IMR-90 (cell line): ENCODE measurements around the gene PDGFD. TPM values are rescaled to one million over a fixed set of nuclear protein-coding genes. Genes with fewer than 3 reads are reported as not detected.
A peak's percentile ranks its signal among the peaks of the same experiment; 100 is the strongest.

ENCODE experiments used
- ATAC-seq: fragments of 200-7000 bp; cut with Tn5 transposase; 2 replicates; pipeline ENCODE4 v1.9.1; 2020; ENCODE audit warnings: low read depth, mild to moderate bottlenecking, moderate library complexity
- BruUV-seq: library from RNA; stranded (reverse); fragments of 400-500 nt; replicated peaks from 2 replicates; lab custom pipeline; 2021; lab: Mats Ljungman, UMichigan
- CTCF ChIA-PET: fragments of 300-600 bp; formaldehyde crosslinking; extraction: SDS; loops from one replicate; lab custom pipeline; 2021; ENCODE audit warnings: antibody characterized with exemption; lab: Yijun Ruan, JAX
- POLR2A ChIA-PET: fragments of 300-600 bp; sonication (Branson Sonifier 250); formaldehyde crosslinking; loops from one replicate; lab custom pipeline; 2022; ENCODE audit warnings: antibody characterized with exemption; ENCODE audit not compliant: unreplicated experiment; lab: Charles Lee
- DNase-seq: peaks from one replicate; pipeline ENCODE4 v3.0.0; 2013
- H2AFZ ChIP-seq: replicated peaks from 2 replicates; pipeline ENCODE3; 2013; ENCODE audit warnings: low read length, mild to moderate bottlenecking; ENCODE audit not compliant: poor library complexity
- H2AK5ac ChIP-seq: 2 replicates; pipeline ENCODE4 v1.6.1; 2013; ENCODE audit warnings: low read depth, low read length, inconsistent platforms
- H2AK9ac ChIP-seq: replicated peaks from 2 replicates; pipeline ENCODE3; 2013; ENCODE audit warnings: mild to moderate bottlenecking, low read depth, low read length, moderate library complexity; ENCODE audit not compliant: poor library complexity
- H2BK120ac ChIP-seq: 2 replicates; pipeline ENCODE4 v1.6.1; 2013; ENCODE audit warnings: low read depth, low read length, inconsistent platforms
- H2BK15ac ChIP-seq: 3 replicates; pipeline ENCODE4 v1.6.1; 2013; ENCODE audit warnings: low read depth, low read length, inconsistent platforms
- H2BK20ac ChIP-seq: 2 replicates; pipeline ENCODE4 v1.6.1; 2013; ENCODE audit warnings: low read depth, mild to moderate bottlenecking, inconsistent platforms, low read length, moderate library complexity
- H2BK5ac ChIP-seq: 2 replicates; pipeline ENCODE4 v1.6.1; 2013; ENCODE audit warnings: mild to moderate bottlenecking, low read depth, low read length, inconsistent platforms; ENCODE audit not compliant: poor library complexity, severe bottlenecking
- H3K14ac ChIP-seq: replicated peaks from 2 replicates; pipeline ENCODE4 v1.6.1; 2013; ENCODE audit warnings: low read depth, low read length, inconsistent platforms
- H3K18ac ChIP-seq: 2 replicates; pipeline ENCODE4 v1.6.1; 2013; ENCODE audit warnings: low read depth, low read length, control low read depth
- H3K23ac ChIP-seq: 2 replicates; pipeline ENCODE4 v1.6.1; 2013; ENCODE audit warnings: low read depth, low read length, inconsistent platforms
- H3K27ac ChIP-seq: 2 replicates; pipeline ENCODE4 v1.5.1; 2013; ENCODE audit warnings: mild to moderate bottlenecking, control low read depth, low read length; ENCODE audit not compliant: insufficient read depth
- H3K27me3 ChIP-seq: 2 replicates; pipeline ENCODE4 v1.6.1; 2013; ENCODE audit warnings: low read length; ENCODE audit not compliant: control insufficient read depth, insufficient read depth
- H3K36me3 ChIP-seq: 2 replicates; pipeline ENCODE4 v1.6.1; 2013; ENCODE audit warnings: low read length, mixed read lengths; ENCODE audit not compliant: control insufficient read depth, insufficient read depth
- H3K4ac ChIP-seq: 2 replicates; pipeline ENCODE4 v1.6.1; 2013; ENCODE audit warnings: low read depth, low read length, inconsistent platforms
- H3K4me1 ChIP-seq: 2 replicates; pipeline ENCODE4 v1.6.1; 2013; ENCODE audit warnings: low read length, mixed read lengths; ENCODE audit not compliant: control insufficient read depth, insufficient read depth
- H3K4me2 ChIP-seq: 2 replicates; pipeline ENCODE4 v1.6.1; 2013; ENCODE audit warnings: low read depth, mild to moderate bottlenecking, control low read depth, low read length, moderate library complexity
- H3K4me3 ChIP-seq: 2 replicates; pipeline ENCODE4 v1.5.1; 2013; ENCODE audit warnings: low read depth, mild to moderate bottlenecking, control low read depth, low read length, moderate library complexity; ENCODE audit not compliant: insufficient read depth
- H3K56ac ChIP-seq: 2 replicates; pipeline ENCODE4 v1.6.1; 2013; ENCODE audit warnings: low read length, inconsistent platforms; ENCODE audit not compliant: insufficient read depth; ENCODE audit errors: extremely low read depth
- H3K79me1 ChIP-seq, 2 experiments: 2 replicates each; pipeline ENCODE4 v1.6.1; 2013; ENCODE audit warnings: low read length in 2 of 2, inconsistent platforms in 1 of 2, low read depth in 1 of 2
- H3K9ac ChIP-seq: 2 replicates; pipeline ENCODE4 v1.6.1; 2013; ENCODE audit warnings: low read depth, low read length, control low read depth
- H3K9me1 ChIP-seq: 2 replicates; pipeline ENCODE4 v1.6.1; 2013; ENCODE audit warnings: low read length, inconsistent platforms; ENCODE audit not compliant: insufficient read depth
- H3K9me3 ChIP-seq: 2 replicates; pipeline ENCODE4 v1.6.1; 2013; ENCODE audit warnings: low read length; ENCODE audit not compliant: control insufficient read depth, insufficient read depth
- H4K20me1 ChIP-seq: 2 replicates; pipeline ENCODE4 v1.6.1; 2013; ENCODE audit warnings: low read length, inconsistent platforms; ENCODE audit not compliant: insufficient read depth
- H4K5ac ChIP-seq: 2 replicates; pipeline ENCODE4 v1.6.1; 2013; ENCODE audit warnings: mild to moderate bottlenecking, low read depth, low read length, control low read depth
- H4K8ac ChIP-seq, 2 experiments: 2 replicates each; pipeline ENCODE4 v1.6.1; 2013; ENCODE audit warnings: low read depth in 2 of 2, low read length in 2 of 2, control low read depth in 1 of 2, inconsistent platforms in 1 of 2
- H4K91ac ChIP-seq: 2 replicates; pipeline ENCODE4 v1.6.1; 2013; ENCODE audit warnings: low read depth, low read length, inconsistent platforms; ENCODE audit not compliant: insufficient read depth
- BHLHE40 ChIP-seq: fragments of 150-350 bp; IDR thresholded peaks from 2 replicates; pipeline ENCODE4 v1.6.1; 2016; ENCODE audit warnings: mild to moderate bottlenecking, low read depth, low read length
- CEBPB ChIP-seq: IDR thresholded peaks from 2 replicates; pipeline ENCODE4 v1.6.1; 2012; ENCODE audit warnings: low read depth, low read length, improper control_type of control experiment
- FOS ChIP-seq: fragments of 150-350 bp; IDR thresholded peaks from 2 replicates; pipeline ENCODE4 v1.6.1; 2016; ENCODE audit warnings: low read depth, low read length
- MAFK ChIP-seq: IDR thresholded peaks from 2 replicates; pipeline ENCODE4 v1.6.1; 2012; ENCODE audit warnings: low read depth, low read length, improper control_type of control experiment
- MAZ ChIP-seq: IDR thresholded peaks from 2 replicates; pipeline ENCODE4 v1.6.1; 2012; ENCODE audit warnings: low read depth, mild to moderate bottlenecking, low read length, improper control_type of control experiment, moderate library complexity, borderline replicate concordance
- MXI1 ChIP-seq: IDR thresholded peaks from 2 replicates; pipeline ENCODE4 v1.6.1; 2012; ENCODE audit warnings: low read depth, mild to moderate bottlenecking, low read length, moderate library complexity, borderline replicate concordance
- NFE2L2 ChIP-seq: fragments of 150-350 bp; IDR thresholded peaks from 2 replicates; pipeline ENCODE4 v1.6.1; 2016; ENCODE audit warnings: low read depth, mild to moderate bottlenecking, low read length
- POLR2A ChIP-seq: IDR thresholded peaks from 2 replicates; pipeline ENCODE4 v1.6.1; 2012; ENCODE audit warnings: mild to moderate bottlenecking, low read depth, low read length
- RAD21 ChIP-seq: IDR thresholded peaks from 2 replicates; pipeline ENCODE4 v1.6.1; 2012; ENCODE audit warnings: low read length, improper control_type of control experiment
- RCOR1 ChIP-seq: IDR thresholded peaks from 2 replicates; pipeline ENCODE4 v1.6.1; 2012; ENCODE audit warnings: mild to moderate bottlenecking, low read length, improper control_type of control experiment; ENCODE audit not compliant: insufficient replicate concordance
- RFX5 ChIP-seq: IDR thresholded peaks from 2 replicates; pipeline ENCODE4 v1.8.0; 2012; ENCODE audit warnings: low read depth, mild to moderate bottlenecking, low read length, moderate library complexity
- SMC3 ChIP-seq: fragments of 150-350 bp; IDR thresholded peaks from 2 replicates; pipeline ENCODE4 v1.6.1; 2016; ENCODE audit warnings: low read depth, mild to moderate bottlenecking, antibody characterized with exemption, low read length, moderate library complexity
- WGBS, 2 experiments: methylation state at CpG; one replicate each; pipeline versions ENCODE4 v1.1.5 to v1.1.7; 2013; ENCODE audit warnings: missing lambda C conversion rate in 2 of 2; ENCODE audit not compliant: insufficient read length in 1 of 2; ENCODE audit errors: extremely low coverage in 2 of 2; 5-methylcytosine and 5-hydroxymethylcytosine counted together
- dilution Hi-C: fragments of 300-500 bp; cut with HindIII; formaldehyde crosslinking; loops from one replicate; pipeline ENCODE4 v1.14.3; 2018; ENCODE audit warnings: low sequenced_read_pairs; ENCODE audit not compliant: unreplicated experiment
- in situ Hi-C: fragments of 300-500 bp; cut with MboI; formaldehyde crosslinking; loops from 3 replicates; pipeline ENCODE4 v1.14.3; 2019; ENCODE audit warnings: low sequenced_read_pairs, inconsistent platforms, mixed read lengths
- intact Hi-C: fragments of 100-400 bp; cut with micrococcal nuclease; formaldehyde crosslinking; loops from 2 replicates; pipeline ENCODE4 v1.10.0; 2022
- polyA plus RNA-seq, 3 experiments: library from polyadenylated mRNA; depleted of rRNA; stranded (reverse); fragments of >200 nt; gene quantifications; 2 replicates each; pipeline ENCODE4 v1.2.3, GENCODE V29; 2012; ENCODE audit warnings: low replicate concordance in 1 of 3
- total RNA-seq: library from RNA; depleted of rRNA; stranded (reverse); fragments of >200 nt; gene quantifications from 2 replicates; pipeline ENCODE4 v1.2.3, GENCODE V29; 2012
- TF ChIP-seq, protein P1 (sequence below): fragments of 150-350 bp; IDR thresholded peaks from 2 replicates; pipeline ENCODE4 v1.6.1; 2016; ENCODE audit warnings: low read depth, mild to moderate bottlenecking, low read length, moderate library complexity, borderline replicate concordance
- TF ChIP-seq, protein P2 (sequence below): fragments of 150-350 bp; IDR thresholded peaks from 2 replicates; pipeline ENCODE4 v1.6.1; 2017; ENCODE audit warnings: mild to moderate bottlenecking, antibody characterized with exemption, low read length, low read depth
- TF ChIP-seq, protein P3 (sequence below): conservative IDR thresholded peaks from 2 replicates; pipeline ENCODE4 v1.5.1; 2012; ENCODE audit warnings: mild to moderate bottlenecking, low read depth, low read length, improper control_type of control experiment

The PDGFD gene
- total and polyA plus RNA-seq, 2 of the 4 experiments (the other 2 are of a cell fraction), result 2.1 to 3.0 TPM

DNA sequence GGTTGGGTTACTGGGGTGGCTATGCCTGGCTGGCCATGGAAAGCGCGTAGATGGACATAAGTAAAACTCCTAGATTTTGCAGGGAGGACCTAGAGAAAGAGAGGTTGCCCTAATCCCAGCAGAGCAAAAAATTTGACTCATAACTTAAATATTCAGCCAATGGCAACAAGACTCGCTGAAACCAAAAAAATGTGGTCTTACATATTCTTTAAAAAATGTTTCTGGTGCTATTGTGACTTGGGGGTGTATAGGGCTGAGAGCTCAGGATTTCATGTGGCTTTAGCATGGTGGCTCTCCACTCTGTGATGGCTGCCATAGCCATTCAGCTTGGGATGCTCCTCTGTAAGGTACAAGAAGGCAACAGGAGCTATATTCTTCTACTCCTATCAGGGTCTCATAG is 27.2 kb upstream of the PDGFD start:
- Histone ChIP-seq H3K4me1 (peaks cover 2% of the 10 kb centered on the region), H2AFZ (peak overlapping the region; percentile 78), H4K5ac (no peak overlapping the region), H2AK9ac (peak overlapping the region; percentile 69), H3K4ac (peak overlapping the region; percentile 39; the same call in 1 of the 2 replicates), H3K27me3 (no peaks in the 10 kb centered on the region), H3K79me1 (no peaks in the 10 kb centered on the region), H3K36me3 (no peaks in the 10 kb centered on the region), H3K56ac (no peak overlapping the region; the same call in 1 of the 2 replicates), H4K20me1 (no peaks in the 10 kb centered on the region), H3K9ac (no peak overlapping the region), H3K9me1 (no peaks in the 10 kb centered on the region), H4K91ac (no peak overlapping the region), H3K18ac (no peak overlapping the region), H2BK5ac (no peak overlapping the region), H3K14ac (peak overlapping the region; percentile 91), H4K8ac (no peak overlapping the region), H2AK5ac (no peak overlapping the region), H3K4me2 (no peak overlapping the region), H2BK120ac (peak overlapping the region; percentile 40), H3K9me3 (no peaks in the 10 kb centered on the region), H2BK15ac (peak overlapping the region; percentile 40; the same call in 1 of the 3 replicates), H3K4me3 (no peak overlapping the region), H3K23ac (no peak overlapping the region), H2BK20ac (peak overlapping the region; percentile 62; the same call in 1 of the 2 replicates), H3K27ac (no peak overlapping the region)
- ChIA-PET POLR2A (no interaction called here), CTCF (no interaction called here)
- no TSS peak for BruUV-seq
- ATAC-seq (peak; percentile 87), DNase-seq (peak; percentile 49)
- intact Hi-C loops, result no loop called here
- no CpG with 5 or more reads among the region's 3 CpGs for WGBS, 2 experiments
- no peak for TF ChIP-seq POLR2A
- TF ChIP-seq BHLHE40, result no peak
- TF ChIP-seq, protein P1, sequence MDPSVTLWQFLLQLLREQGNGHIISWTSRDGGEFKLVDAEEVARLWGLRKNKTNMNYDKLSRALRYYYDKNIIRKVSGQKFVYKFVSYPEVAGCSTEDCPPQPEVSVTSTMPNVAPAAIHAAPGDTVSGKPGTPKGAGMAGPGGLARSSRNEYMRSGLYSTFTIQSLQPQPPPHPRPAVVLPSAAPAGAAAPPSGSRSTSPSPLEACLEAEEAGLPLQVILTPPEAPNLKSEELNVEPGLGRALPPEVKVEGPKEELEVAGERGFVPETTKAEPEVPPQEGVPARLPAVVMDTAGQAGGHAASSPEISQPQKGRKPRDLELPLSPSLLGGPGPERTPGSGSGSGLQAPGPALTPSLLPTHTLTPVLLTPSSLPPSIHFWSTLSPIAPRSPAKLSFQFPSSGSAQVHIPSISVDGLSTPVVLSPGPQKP, result no peak
- TF ChIP-seq, protein P2, sequence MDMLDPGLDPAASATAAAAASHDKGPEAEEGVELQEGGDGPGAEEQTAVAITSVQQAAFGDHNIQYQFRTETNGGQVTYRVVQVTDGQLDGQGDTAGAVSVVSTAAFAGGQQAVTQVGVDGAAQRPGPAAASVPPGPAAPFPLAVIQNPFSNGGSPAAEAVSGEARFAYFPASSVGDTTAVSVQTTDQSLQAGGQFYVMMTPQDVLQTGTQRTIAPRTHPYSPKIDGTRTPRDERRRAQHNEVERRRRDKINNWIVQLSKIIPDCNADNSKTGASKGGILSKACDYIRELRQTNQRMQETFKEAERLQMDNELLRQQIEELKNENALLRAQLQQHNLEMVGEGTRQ, result no peak
- TF ChIP-seq, protein P3, sequence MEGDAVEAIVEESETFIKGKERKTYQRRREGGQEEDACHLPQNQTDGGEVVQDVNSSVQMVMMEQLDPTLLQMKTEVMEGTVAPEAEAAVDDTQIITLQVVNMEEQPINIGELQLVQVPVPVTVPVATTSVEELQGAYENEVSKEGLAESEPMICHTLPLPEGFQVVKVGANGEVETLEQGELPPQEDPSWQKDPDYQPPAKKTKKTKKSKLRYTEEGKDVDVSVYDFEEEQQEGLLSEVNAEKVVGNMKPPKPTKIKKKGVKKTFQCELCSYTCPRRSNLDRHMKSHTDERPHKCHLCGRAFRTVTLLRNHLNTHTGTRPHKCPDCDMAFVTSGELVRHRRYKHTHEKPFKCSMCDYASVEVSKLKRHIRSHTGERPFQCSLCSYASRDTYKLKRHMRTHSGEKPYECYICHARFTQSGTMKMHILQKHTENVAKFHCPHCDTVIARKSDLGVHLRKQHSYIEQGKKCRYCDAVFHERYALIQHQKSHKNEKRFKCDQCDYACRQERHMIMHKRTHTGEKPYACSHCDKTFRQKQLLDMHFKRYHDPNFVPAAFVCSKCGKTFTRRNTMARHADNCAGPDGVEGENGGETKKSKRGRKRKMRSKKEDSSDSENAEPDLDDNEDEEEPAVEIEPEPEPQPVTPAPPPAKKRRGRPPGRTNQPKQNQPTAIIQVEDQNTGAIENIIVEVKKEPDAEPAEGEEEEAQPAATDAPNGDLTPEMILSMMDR, result no peak
- no peak for TF ChIP-seq RAD21
- no peak for TF ChIP-seq MAZ
- TF ChIP-seq NFE2L2, result no peak
- TF ChIP-seq MXI1, result no peak
- TF ChIP-seq CEBPB, result no peak
- TF ChIP-seq MAFK, result no peak
- TF ChIP-seq RCOR1, result no peak
- no peak for TF ChIP-seq FOS
- no peak for TF ChIP-seq SMC3
- TF ChIP-seq RFX5, result no peak
- dilution Hi-C loops, result no loop called here
- in situ Hi-C loops, result no loop called here
